Stromal cell of bone marrow (primary cell): Measurements from ENCODE around the gene EPHA8.
A peak's percentile ranks its signal among the peaks of the same experiment; 100 is the strongest.

ENCODE experiments used
- DNase-seq: peaks from one replicate; pipeline ENCODE4 v3.0.0-alpha.2; 2012; ENCODE audit warnings: low read depth

Gene EPHA8

DNA sequence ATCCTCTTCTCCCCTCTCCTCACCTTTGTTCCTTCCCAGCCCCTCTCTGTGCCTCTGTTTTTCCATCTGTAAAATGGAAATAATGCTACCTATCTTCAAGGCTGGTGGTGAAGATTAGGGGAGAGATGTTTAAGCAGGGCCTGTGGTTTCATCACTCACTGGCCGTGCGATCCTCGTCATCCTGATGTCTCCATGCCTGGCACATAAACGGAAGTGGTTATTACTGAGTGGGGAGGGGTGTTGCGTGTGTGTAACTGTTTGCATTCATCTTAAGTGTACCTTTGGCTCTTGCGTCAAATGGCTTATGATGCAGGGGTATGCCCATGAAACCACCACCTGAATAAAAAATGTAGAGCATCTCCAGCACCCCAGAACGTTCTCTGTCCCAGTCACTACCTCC lies 56.0 kb downstream of the EPHA8 start:
- no peak for DNase-seq

DNA sequence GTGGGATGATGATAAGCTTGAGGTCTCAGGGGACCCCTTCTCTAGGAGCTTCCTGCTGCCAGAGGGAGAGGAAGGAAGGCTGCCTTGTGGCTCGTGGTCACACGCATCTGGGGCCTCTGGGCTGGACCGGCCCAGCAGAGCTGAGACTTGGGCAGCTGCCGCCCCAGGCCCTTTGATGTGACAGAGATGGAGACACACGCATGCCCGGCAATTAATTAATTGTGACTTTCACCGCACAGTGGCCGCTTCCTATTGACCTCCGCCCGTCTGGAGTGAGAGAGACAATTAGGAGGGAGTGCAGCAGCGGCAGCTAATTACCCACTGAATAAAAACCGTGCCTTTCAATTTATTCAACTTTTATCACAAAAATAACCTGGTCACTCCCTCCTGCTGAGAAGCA lies 56.5 kb downstream of the EPHA8 start:
- no peak for DNase-seq

DNA sequence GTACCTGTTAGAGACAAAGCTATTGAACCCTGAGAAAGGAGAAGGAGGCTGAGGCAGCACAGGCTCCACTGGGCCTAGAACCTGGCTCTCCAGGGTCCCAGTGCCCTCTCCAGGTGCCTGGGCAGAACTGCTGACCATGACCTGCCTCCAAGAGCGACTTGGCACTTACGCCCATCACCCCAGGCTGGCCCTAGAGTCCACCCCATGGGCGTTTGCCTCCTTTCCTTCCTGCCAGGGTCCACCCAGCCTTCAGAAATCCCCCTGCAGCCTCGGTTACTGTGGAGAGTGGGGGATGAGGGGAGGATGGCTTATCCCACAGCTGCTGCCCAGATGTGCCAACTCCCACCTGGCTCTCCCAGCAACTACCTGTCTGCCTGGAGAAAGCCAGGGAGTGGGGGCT lies 58.5 kb downstream of the EPHA8 start:
- no peak for DNase-seq

DNA sequence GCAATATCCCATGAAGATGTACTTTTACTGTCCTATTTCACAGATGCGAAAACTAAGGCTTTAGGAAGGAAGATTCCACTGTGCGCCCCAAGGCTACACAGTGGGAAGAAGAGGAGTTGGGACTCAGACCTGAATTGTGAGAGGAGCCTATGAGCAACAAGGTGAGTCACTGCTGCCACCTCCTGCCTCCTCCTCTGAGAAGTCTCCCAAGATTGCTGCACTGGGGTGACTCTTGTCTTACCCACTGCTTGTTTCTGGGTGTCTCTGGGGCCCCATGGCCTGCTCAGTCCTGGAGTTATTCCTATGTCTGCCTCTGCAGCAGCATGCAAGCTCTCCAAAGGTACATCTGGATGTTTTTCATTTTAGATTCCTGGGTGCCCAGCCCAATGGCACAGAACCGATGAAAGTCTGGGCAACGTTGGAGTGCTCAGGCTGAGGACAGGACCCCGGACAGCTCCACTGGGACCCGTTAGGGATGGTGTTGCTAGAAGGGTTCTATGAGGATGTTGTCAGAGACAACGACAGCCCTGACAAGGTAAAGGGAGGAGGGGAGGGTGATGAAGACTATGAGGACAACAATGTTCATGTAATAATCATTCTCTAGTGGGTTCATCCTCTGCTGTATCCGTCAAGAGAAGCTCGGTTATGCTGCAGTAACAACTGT lies 62.1 kb downstream of the EPHA8 start:
- no peak for DNase-seq

DNA sequence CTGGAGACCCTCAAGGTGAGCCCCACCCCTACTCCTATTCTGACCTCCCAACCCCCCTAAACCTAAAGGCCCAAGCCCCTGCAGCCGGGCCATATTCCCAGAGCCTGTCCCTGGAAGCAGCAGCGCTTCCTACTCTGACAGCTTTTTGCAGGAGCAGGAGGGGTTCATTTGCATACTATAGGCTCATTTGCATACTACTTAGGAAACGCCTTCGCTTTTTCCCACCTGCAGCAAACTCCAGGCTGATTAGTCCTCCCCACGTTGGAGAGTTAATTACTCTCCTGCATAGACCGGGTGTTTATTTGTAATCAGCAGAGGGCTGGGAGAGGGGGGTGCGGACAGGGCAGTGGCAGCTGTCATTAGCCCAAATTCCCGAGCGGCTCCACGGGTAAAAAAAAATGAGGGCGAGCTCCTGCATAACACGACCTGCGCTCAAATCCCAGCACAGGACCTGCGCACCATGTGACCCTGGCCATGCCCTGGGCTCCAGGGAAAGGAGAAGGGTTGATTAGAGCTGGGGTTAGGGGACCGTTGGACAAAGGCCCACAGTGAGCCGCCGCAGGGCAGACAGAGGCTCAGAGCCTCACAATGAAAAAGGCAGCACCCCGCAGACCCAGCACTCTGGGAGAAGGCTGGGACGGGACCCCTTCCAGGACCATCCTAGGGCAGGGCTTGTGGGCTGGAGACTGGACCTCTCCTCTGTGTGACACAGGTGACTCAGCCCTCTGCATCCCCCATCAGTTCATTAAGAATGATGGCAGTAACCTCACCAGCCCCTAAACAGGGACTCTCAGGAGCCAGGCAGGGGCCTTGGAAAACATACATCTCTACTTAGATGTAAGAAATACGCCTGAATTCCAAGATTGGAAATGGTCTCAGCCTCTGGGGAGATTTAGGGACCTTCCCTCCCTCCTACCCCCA lies 63.2 kb downstream of the EPHA8 start:
- no peak for DNase-seq

DNA sequence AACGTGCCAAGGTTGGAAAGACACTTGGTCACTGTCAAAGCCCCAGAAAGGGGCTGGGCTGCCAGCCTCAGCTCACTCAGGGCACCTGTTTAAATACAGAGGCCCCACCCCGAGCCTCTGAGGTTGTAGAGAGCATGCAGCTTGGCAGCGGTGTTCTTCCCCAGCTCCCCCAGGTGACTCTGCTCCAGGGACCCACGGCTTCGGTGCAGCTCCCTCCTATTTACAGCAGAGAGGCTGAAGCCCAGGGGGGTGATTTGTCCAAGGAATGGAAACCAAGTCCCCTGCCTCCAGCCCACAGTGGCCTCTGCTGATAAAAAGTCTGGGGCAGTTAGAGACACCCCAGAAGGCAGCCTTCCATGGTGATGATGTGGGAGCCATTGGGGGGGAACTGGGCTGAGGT lies 64.0 kb downstream of the EPHA8 start:
- no peak for DNase-seq

DNA sequence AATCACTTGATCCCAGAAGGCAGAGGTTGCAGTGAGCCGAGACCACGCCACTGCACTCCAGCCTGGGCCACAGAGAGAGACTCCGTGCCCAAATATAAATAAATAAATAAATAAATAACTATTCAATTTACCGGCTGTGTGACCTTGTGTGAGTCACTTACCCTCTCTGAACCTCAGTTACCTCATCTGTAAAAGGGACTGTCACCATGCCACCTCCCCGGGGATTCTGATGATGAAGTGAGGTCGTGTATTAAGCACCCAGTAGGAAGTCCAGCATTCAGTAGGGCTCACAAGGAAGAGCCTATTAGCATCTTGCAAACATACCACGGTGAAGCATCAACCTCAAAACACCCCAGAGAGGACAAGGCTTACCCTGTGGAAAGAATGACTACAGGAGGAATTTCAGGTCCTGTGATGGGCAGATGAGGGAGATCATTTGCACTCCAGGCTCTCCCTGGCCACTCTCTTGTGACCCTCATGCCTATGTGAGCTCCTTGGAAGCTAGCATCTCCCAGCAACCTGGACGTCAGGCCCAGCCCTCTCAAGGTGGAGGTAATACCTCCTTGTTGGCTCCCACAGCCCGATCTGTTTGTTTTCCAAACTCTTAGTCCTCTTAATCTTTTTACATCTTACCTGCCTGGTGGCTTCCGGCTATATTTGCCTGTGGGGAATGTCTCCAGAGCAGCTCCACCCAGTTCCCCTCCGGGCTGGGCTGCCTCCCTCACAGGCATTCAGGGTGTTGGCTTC lies 65.6 kb downstream of the EPHA8 start:
- DNase-seq: no peak

DNA sequence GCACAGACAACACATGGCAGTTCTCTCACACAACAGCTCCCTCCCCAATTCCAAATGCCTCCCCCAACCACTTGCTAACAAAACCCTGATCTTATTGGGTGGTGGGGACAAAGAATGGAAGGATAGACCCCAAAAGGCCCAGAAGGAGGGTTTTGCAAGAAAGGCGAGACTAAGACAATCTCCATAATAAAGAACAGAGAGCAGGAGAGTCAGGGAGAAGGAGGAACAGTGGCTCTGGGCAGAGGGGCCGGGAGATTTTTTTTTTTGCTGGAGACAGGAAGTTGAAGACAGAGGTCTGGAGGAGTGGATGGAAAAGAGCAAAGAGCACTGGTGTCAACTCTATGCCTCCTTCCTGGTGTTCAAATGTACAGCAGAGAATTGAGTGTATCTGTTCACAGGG lies 66.6 kb downstream of the EPHA8 start:
- DNase-seq: no peak

DNA sequence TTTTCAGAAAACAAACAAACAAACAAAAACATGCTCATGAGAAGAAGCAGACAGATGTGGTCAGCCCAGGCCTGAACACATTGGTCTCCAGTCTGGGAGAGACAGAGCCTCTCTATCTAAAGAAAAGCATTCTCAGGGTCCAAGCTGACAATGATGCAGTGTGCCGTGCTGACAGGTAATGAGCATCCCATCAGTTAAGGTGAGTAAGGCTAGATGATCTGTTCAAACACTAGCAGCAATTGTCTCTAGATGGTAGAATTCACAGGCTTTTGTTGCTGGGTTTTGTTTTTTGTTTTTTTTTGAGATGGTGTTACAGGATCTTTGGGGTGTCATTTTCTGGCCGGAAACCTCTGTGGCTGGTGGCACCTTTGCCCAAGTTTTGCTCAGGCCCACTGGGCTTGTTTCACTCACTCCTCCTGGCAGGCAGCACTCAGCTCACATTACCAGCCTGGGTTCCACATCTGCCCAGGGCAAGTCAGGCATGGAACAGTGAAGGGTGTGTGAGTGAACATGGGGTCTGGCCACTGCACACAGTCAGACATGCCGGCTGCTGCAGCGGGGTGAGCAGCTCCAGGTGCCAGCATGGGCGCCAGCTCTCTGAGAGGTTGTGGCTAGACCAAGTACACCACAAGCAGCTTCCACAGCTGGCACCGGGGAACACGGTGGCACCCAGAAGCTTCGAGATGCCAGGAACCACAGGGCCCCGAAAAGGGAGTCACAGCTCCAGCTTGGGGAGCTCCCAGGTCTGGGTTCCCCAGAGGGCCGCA lies 70.6 kb downstream of the EPHA8 start:
- DNase-seq: no peak

DNA sequence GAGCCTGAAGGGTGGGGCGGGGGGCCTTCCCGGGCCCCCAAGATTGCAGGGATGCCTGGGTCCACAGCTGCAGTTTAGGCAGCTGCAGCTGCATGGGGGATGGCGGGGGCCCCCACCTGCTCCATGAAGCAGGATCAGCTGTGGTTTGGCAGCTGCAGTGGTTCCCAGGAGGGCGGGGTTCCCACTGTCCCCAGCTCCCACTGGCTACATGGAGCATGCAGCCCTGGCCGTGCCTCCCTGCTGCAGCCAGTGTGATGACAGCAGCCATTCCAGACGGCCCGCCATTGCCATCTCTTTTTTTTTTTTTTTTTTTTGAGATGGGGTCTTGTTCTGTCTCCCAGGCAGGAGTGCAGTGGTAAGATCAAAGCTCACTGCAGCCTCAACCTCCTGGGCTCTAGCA lies 72.1 kb downstream of the EPHA8 start:
- no peak for DNase-seq

DNA sequence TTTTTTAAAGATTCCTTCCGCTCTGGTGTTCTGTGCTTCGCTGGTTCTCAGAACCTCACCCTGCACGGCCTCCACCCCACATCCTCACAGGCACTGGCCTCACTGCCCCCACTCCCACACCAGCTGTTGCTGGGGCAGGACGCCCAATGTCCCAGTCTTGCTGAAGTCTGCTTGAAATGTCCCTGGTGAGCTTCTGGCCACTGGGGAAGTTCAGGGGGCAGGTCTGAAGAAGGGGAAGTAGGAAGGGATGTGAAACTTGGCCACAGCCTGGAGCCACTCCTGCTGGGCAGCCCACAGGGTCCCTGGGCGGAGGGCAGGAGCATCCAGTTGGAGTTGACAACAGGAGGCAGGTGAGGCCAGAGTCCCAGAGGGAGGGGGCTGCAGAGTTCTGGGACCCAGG lies 73.1 kb downstream of the EPHA8 start, which contains the start of gene C1QA:
Gene C1QA, plus strand, starts transcription at position 276 of the 400 bp plus-strand sequence. CDS start 989 bp downstream, outside the sequence.
- no peak for DNase-seq

DNA sequence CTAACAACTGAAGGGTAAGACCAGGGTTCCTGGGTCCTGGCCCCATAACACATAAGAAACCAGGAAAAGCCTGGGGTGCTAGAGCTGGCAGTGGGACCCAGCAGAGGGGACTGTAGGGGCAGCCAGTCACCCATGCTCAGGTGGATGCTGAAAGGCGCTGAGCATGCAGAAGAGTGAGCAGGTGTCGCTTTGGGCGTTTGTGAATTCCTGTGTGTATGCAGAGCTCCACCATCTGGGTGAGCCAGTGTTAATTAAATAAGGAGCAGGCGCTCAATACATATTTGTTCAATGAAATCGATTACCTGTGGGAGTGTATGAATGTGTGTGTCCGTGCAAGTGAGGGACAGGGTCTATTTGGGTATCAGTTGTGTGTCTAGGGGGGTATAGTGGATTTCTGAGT lies 73.6 kb downstream of the EPHA8 start:
- DNase-seq: no peak

DNA sequence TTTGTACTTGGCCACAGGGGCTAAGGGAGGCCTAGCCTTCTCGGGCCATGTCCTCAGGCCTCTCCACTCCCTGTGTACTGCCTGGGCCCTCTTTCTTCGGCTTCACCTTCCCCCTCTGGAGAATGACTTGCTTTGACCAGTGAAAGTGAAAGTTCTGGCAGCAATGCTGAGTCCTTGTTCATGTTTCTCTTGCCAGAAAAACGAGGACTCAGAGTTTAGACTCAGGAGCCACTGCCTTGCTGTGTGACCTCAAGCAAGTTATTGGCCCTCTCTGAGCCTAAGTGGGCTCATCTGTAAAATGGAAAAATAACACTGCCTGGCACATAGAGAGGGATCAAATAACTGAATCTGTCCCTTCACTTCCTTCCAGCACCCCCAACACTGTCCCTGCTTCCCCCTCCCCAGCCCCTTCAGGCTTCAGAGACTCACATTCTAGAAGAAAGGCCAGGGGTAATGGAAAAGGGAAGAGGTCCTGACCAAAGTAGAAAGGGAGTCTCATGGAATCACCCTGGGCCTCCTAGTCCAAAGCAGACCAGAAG lies 74.7 kb downstream of the EPHA8 start:
- DNase-seq: no peak

DNA sequence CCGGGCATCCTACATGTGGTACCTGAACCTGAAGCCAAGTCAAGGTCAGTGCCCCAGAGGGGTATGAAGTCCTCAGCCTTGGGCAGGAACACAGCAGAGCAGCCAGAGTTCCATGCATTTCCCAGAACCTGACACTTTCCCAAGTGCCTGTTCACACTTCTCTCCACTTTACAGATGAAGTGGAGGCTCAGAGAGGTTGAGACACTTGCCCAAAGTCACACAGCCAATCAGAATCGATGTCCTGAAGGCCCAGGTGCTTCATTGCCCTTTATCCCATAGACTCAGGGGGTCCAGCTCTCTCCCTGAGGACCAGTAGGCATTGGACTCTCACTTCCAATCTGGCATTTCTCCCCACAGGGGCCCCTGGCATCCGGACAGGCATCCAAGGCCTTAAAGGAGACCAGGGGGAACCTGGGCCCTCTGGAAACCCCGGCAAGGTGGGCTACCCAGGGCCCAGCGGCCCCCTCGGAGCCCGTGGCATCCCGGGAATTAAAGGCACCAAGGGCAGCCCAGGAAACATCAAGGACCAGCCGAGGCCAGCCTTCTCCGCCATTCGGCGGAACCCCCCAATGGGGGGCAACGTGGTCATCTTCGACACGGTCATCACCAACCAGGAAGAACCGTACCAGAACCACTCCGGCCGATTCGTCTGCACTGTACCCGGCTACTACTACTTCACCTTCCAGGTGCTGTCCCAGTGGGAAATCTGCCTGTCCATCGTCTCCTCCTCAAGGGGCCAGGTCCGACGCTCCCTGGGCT lies 75.4 kb downstream of the EPHA8 start:
- DNase-seq: no peak

DNA sequence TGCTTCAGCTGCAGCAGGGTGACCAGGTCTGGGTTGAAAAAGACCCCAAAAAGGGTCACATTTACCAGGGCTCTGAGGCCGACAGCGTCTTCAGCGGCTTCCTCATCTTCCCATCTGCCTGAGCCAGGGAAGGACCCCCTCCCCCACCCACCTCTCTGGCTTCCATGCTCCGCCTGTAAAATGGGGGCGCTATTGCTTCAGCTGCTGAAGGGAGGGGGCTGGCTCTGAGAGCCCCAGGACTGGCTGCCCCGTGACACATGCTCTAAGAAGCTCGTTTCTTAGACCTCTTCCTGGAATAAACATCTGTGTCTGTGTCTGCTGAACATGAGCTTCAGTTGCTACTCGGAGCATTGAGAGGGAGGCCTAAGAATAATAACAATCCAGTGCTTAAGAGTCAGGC lies 76.0 kb downstream of the EPHA8 start:
- DNase-seq: peak; percentile 7

DNA sequence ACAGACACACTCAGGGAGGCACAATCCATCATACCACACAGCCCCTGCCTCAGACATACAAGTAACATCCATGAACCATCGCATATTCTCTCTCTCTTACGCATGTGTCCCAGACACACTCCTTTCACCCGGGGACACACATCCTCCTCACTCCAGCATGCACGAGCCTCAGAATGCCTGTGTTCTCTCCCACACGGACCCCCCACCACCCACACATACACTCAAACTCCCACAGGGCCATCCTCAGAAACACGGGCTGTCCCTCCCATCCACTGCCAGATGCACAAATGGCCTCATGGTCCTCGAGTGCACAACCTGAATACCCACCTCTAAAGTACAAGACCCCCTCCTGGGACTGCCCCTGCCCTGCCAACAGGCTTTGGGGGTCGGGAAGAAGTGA lies 78.0 kb downstream of the EPHA8 start:
- no peak for DNase-seq

DNA sequence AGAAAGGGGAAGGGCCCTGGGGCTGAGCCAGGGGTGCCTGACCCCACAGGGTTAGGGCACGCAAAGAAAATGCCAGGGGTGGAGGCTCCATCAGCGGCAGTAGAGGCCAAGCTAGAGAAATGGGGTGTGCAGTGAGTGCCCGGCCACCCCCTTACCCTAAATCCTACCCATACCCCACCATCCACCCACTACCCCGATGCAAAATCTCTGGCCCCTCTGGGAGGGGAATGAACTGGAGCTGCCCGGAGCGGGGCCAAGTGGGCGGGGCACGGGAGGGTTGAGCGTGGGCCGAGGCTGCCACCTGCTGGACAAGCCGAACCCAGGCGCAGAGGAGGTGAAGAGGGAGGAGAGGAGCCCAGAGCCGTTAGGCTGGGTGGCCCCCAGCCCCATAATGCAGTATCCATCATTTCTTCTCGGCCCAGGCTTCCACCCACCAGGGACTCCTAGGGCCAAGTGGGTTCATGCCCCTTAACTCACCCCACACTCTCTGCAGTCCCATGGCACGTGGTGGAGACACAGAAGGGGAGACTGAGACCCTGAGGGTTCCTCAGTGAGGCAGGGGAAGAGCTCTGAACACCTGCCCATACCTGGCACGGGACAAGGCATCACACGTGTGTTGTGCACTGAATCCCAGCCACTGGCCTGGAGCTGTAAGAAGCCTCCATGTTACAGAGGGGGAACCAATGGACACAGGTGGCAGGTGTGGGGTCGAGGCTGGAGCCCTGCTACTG lies 78.8 kb downstream of the EPHA8 start:
- peak; percentile 13 for DNase-seq

DNA sequence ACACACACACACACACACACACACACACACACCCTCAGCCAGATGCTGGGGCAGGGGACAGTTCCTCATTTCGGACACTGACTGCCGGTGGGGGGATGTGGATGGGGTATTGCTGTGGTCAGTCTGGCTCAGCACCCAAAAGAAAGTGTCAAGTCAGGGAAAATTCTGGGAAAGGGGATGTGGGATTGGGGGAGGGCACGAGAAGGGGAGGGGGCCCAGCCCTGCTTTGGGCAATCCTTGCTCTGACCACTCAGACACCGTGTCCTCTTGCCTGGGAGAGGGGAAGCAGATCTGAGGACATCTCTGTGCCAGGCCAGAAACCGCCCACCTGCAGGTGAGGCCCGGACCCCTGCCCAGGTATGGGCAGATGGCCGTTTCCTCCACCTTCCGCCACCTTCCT lies 80.1 kb downstream of the EPHA8 start, which contains the start of gene C1QC:
Gene C1QC, plus strand, starts transcription at position 253 of the 400 bp plus-strand sequence. CDS start 391 bp downstream, outside the sequence.
- no peak for DNase-seq

DNA sequence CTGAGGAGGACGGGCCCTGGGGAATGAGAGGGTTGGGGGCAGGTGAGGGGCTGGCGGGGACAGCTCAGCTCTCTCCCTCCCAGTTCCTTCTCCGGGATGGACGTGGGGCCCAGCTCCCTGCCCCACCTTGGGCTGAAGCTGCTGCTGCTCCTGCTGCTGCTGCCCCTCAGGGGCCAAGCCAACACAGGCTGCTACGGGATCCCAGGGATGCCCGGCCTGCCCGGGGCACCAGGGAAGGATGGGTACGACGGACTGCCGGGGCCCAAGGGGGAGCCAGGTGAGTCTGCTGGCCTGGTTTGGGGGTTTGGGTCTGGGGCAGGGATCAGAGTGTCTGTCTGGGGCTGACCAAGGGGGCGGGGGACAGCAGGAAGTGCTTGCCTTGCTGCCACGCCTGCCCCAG lies 80.6 kb downstream of the EPHA8 start:
- no peak for DNase-seq

DNA sequence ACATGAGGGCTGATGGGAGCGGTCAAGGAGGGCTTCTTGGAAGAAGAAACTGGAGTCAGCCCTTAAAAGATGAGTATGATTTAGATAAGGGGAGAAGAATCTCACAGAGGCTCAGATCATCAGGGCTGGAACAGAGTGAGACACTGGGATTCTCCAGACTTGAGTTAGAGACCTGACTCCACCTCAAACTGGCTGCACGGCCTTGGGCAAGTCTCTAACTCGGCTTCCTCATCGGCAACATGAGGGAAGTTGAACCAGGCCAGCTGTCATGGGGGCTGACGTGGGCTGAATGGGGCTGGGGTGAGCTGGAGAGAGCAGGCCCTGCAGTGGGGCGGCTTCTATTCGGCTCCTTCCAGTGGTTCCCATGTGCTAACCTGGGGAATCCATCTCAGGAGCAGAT lies 82.6 kb downstream of the EPHA8 start:
- DNase-seq: no peak
